SK-N-SH (cell line): ENCODE results near the gene ACIN1.

Experiments used
- TAF1 ChIP-seq: IDR thresholded peaks from 2 replicates; pipeline ENCODE4 v1.6.1; 2012; ENCODE audit warnings: low read depth, mild to moderate bottlenecking, low read length, moderate library complexity, borderline replicate concordance
- TF ChIP-seq, protein P1 (sequence below): fragments of 200-600 bp; sonication (generic); IDR thresholded peaks from 2 replicates; pipeline ENCODE4 v1.6.1; 2017; ENCODE audit warnings: antibody characterized with exemption, mild to moderate bottlenecking, moderate library complexity

DNA sequence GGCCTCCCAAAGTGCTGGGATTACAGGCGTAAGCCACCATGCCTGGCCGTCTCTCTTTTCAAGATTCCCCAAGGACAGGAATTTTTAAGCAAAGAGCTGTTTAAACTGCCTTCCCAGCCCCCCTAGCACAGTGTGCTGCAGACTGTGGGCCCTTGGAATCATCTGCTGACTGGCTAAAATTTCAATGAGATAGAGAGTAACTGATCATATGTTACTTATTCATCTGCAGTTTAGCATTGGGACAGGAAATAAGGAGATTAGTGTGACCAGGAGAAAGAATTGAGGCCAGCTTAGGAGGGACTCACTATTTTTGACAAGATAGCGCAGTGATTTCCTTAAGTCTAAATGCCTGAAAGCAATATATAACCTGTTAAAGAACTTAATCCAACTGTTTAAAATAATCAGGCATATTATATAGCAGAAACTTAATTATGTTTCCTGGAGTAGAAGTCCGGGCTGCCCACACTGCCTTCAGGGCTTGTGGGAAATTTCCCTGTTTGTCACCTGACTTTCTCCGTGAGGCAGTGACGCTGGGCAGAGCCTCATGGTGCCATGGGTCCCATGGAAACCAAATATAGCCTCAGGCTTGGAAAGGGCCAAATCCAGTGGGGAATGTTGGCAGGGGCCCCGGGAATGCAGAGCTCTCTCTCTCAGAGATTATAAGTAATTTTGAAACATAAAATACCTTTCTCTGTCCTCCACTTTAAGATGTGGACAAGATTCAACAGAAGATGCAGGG is 46.9 kb upstream of the ACIN1 start:
- TF ChIP-seq, protein P1, sequence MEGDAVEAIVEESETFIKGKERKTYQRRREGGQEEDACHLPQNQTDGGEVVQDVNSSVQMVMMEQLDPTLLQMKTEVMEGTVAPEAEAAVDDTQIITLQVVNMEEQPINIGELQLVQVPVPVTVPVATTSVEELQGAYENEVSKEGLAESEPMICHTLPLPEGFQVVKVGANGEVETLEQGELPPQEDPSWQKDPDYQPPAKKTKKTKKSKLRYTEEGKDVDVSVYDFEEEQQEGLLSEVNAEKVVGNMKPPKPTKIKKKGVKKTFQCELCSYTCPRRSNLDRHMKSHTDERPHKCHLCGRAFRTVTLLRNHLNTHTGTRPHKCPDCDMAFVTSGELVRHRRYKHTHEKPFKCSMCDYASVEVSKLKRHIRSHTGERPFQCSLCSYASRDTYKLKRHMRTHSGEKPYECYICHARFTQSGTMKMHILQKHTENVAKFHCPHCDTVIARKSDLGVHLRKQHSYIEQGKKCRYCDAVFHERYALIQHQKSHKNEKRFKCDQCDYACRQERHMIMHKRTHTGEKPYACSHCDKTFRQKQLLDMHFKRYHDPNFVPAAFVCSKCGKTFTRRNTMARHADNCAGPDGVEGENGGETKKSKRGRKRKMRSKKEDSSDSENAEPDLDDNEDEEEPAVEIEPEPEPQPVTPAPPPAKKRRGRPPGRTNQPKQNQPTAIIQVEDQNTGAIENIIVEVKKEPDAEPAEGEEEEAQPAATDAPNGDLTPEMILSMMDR: no peak
- TF ChIP-seq TAF1: no peak
